SK-N-SH (cell line): Measurements from ENCODE around the gene PYGB.

Experiments used
- EP300 ChIP-seq, 2 experiments: IDR thresholded peaks; 2 replicates each; pipeline versions ENCODE4 v1.4.0 to v1.6.1; 2012; ENCODE audit warnings: borderline replicate concordance in 1 of 2, low read depth in 1 of 2, low read length in 1 of 2
- POLR2AphosphoS5 ChIP-seq: IDR thresholded peaks from 2 replicates; pipeline ENCODE4 v1.6.1; 2012; ENCODE audit warnings: low read depth, low read length
- RCOR1 ChIP-seq: fragments of 150-350 bp; IDR thresholded peaks from 2 replicates; pipeline ENCODE4 v1.6.1; 2017; ENCODE audit warnings: antibody characterized with exemption, low read length
- SMC3 ChIP-seq: IDR thresholded peaks from 2 replicates; pipeline ENCODE4 v1.6.1; 2012; ENCODE audit warnings: low read depth, low read length, improper control_type of control experiment
- TEAD4 ChIP-seq: IDR thresholded peaks from 2 replicates; pipeline ENCODE4 v1.4.0; 2012; ENCODE audit warnings: mild to moderate bottlenecking, borderline replicate concordance; ENCODE audit not compliant: insufficient read depth
- TF ChIP-seq, protein P1 (sequence below): fragments of 200-600 bp; sonication (generic); IDR thresholded peaks from 2 replicates; pipeline ENCODE4 v1.6.1; 2017; ENCODE audit warnings: antibody characterized with exemption, mild to moderate bottlenecking, moderate library complexity
- TF ChIP-seq, protein P2 (sequence below): IDR thresholded peaks from 2 replicates; pipeline ENCODE4 v1.4.0; 2012; ENCODE audit warnings: low read depth

DNA sequence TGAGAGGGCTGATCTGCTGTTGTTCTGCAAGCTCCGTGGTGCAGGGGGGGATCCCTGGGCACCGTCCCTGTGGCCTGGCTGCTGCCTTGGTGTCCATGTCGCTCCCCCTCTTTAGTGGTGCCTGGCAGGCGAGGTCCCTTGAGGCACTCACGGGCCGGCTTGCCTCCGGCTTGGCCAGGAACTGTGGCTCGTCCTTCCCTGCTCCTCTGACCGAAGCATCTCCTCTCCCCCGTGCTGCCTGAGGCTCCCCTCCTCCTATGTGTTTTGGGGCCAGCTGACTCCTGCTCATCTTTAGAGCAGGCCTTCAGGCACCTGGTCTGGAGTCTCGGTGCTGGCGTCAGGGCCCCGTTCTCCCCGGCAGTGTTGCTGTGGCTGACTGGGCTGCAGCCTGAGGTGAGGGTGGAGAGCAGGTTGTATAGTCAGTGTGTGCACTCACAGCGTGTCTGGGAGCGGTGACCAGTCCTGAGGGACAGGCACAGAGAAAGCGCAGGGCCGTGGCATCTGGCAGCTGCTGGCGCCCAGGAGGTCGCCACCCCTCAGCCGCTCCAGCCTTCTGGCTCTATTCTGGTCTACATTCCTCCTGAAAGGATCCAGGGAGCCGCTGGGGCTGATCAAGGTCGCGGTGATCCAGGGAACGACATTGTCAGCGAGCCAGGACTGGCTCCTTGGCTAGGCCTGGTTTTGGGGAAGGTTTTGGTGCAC is 43.7 kb downstream of the PYGB start:
- TF ChIP-seq POLR2AphosphoS5 (no peak), TEAD4 (no peak), SMC3 (no peak), RCOR1 (no peak), EP300 (IDR thresholded peaks at IDR 0.05; ENCODE audit: borderline replicate concordance in 1 of 2, low read depth in 1 of 2, low read length in 1 of 2) (no peak)
- TF ChIP-seq, protein P1, sequence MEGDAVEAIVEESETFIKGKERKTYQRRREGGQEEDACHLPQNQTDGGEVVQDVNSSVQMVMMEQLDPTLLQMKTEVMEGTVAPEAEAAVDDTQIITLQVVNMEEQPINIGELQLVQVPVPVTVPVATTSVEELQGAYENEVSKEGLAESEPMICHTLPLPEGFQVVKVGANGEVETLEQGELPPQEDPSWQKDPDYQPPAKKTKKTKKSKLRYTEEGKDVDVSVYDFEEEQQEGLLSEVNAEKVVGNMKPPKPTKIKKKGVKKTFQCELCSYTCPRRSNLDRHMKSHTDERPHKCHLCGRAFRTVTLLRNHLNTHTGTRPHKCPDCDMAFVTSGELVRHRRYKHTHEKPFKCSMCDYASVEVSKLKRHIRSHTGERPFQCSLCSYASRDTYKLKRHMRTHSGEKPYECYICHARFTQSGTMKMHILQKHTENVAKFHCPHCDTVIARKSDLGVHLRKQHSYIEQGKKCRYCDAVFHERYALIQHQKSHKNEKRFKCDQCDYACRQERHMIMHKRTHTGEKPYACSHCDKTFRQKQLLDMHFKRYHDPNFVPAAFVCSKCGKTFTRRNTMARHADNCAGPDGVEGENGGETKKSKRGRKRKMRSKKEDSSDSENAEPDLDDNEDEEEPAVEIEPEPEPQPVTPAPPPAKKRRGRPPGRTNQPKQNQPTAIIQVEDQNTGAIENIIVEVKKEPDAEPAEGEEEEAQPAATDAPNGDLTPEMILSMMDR = no peak
- TF ChIP-seq, protein P2, sequence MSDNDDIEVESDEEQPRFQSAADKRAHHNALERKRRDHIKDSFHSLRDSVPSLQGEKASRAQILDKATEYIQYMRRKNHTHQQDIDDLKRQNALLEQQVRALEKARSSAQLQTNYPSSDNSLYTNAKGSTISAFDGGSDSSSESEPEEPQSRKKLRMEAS = no peak
